GM12892 (cell line): ENCODE data around the gene CLCNKA.

Experiments used
- POLR2A ChIP-seq: IDR thresholded peaks from 2 replicates; pipeline ENCODE4 v1.6.1; 2011; ENCODE audit warnings: low read depth, low read length, control low read depth
- TAF1 ChIP-seq: IDR thresholded peaks from 2 replicates; pipeline ENCODE4 v1.6.1; 2011; ENCODE audit warnings: low read depth, mild to moderate bottlenecking, control low read depth, low read length, borderline replicate concordance

DNA sequence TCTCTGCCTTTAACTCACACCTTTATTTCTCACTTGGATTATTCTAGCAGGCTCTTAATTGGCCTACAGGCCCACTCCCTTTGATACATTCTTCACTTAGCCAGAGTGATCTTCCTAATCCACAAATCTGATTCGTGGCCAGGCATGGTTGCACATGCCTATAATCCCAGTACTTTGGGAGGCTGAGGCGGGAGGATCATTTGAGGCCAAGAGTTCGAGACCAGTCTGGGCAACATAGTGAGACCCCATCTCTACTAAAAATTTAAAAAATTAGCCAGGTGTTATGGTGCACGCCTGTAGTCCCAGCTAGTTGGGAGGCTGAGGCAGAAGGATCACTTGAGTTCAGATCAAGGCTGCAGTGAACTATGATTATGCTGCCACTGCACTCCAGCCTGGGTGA lies 48.1 kb upstream of the CLCNKA start:
- TF ChIP-seq POLR2A (no peak), TAF1 (no peak)
